ENCODE results near the gene ARID1B.

DNA sequence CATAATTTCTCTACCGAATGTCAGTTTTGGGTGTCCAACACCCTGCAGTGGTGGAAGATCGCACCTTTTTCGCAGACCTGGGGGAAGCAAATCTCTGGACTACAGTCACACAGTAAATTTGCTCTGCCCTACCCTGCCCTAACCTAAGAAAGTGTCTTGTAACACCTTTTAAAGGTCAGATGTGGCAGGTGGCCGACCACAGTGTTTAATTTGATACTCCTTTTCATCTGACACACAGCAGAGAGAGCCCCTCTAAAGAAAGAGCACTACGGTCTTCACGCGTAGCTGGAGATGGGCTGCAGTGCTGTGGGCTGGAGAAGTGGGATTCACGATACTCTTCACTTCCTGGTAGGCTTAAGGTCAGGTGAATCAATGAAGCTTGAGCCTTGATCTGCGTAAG, 436.2 kb downstream of the ARID1B start:
- TF ChIP-seq EZH2 (IDR thresholded peaks at IDR 0.05; ENCODE audit: borderline replicate concordance, low read length): no peak
- TF ChIP-seq, protein P1, sequence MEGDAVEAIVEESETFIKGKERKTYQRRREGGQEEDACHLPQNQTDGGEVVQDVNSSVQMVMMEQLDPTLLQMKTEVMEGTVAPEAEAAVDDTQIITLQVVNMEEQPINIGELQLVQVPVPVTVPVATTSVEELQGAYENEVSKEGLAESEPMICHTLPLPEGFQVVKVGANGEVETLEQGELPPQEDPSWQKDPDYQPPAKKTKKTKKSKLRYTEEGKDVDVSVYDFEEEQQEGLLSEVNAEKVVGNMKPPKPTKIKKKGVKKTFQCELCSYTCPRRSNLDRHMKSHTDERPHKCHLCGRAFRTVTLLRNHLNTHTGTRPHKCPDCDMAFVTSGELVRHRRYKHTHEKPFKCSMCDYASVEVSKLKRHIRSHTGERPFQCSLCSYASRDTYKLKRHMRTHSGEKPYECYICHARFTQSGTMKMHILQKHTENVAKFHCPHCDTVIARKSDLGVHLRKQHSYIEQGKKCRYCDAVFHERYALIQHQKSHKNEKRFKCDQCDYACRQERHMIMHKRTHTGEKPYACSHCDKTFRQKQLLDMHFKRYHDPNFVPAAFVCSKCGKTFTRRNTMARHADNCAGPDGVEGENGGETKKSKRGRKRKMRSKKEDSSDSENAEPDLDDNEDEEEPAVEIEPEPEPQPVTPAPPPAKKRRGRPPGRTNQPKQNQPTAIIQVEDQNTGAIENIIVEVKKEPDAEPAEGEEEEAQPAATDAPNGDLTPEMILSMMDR (IDR thresholded peaks at IDR 0.05; ENCODE audit: low read length): no peak

Measured in OCI-LY1 (cell line).